MM.1S (cell line): ENCODE results near the gene USP47.

Experiments used
- EZH2phosphoT487 ChIP-seq: fragments of 300-600 bp; sonication (generic); IDR thresholded peaks from 2 replicates; pipeline ENCODE4 v1.6.1; 2018; ENCODE audit warnings: antibody characterized with exemption, low read length
- TF ChIP-seq, protein P1 (sequence below): fragments of 300-600 bp; sonication (generic); IDR thresholded peaks from 2 replicates; pipeline ENCODE4 v1.5.1; 2016; ENCODE audit warnings: antibody characterized with exemption, low read length, mixed read lengths

GRCh38 chr11:11987503-11988022, 145.8 kb downstream of the USP47 start:
- TF ChIP-seq, protein P1, sequence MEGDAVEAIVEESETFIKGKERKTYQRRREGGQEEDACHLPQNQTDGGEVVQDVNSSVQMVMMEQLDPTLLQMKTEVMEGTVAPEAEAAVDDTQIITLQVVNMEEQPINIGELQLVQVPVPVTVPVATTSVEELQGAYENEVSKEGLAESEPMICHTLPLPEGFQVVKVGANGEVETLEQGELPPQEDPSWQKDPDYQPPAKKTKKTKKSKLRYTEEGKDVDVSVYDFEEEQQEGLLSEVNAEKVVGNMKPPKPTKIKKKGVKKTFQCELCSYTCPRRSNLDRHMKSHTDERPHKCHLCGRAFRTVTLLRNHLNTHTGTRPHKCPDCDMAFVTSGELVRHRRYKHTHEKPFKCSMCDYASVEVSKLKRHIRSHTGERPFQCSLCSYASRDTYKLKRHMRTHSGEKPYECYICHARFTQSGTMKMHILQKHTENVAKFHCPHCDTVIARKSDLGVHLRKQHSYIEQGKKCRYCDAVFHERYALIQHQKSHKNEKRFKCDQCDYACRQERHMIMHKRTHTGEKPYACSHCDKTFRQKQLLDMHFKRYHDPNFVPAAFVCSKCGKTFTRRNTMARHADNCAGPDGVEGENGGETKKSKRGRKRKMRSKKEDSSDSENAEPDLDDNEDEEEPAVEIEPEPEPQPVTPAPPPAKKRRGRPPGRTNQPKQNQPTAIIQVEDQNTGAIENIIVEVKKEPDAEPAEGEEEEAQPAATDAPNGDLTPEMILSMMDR = peak; percentile 32
- no peak for TF ChIP-seq EZH2phosphoT487
